Coronary artery (tissue), 2 donors: Measurements from ENCODE around the gene PELI2.

Experiments
- DNase-seq: peaks from one replicate; pipeline ENCODE4 v3.0.0-alpha.2; 2017; ENCODE audit warnings: low spot score
- H3K27ac ChIP-seq, 2 donors: fragments of 200-600 bp; sonication (generic); one replicate each; pipeline ENCODE4 v1.5.1; 2016 to 2019
- H3K4me3 ChIP-seq: fragments of 200-600 bp; sonication (generic); 2 replicates; pipeline ENCODE4 v1.5.1; 2016; ENCODE audit warnings: mild to moderate bottlenecking, moderate library complexity
- TF ChIP-seq, protein P1 (sequence below): fragments of 200-600 bp; sonication (generic); IDR thresholded peaks from one replicate; pipeline ENCODE4 v1.5.1; 2019; ENCODE audit warnings: antibody characterized with exemption

The PELI2 gene

DNA sequence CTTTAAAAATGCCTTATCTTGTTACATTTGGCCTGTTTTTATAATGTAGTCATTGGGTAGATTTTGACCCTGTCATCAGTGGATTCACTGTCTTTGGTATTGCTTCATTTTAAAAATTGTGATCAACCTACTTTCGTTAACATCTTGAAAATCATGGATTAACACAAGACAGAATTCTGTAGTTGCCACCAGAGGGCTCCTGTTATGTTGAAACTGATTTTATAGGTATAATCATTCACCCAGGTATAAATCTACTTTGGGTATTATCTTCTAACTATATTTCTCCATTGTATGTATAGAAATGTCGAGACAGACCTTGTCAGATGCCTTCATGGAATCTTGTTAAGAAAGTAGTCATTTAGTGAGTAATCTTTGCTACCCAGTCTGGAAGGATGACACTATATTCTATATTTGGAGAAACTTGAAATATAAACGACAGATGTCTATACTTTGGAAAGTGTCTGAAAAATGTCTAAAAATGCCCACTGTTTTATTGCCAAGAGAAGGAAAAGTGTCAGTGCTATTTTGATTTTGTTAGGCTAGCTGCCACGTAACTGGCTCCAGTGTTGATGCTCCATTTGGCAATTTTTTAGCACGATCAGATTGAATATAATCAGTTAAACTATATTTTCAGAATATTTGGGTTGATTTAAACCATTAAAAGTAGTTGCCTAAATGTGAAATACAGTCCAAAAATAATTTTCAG is 129.4 kb downstream of the PELI2 start:
- no peak for DNase-seq
- H3K4me3 ChIP-seq, result no peak overlapping the region
- TF ChIP-seq, protein P1, sequence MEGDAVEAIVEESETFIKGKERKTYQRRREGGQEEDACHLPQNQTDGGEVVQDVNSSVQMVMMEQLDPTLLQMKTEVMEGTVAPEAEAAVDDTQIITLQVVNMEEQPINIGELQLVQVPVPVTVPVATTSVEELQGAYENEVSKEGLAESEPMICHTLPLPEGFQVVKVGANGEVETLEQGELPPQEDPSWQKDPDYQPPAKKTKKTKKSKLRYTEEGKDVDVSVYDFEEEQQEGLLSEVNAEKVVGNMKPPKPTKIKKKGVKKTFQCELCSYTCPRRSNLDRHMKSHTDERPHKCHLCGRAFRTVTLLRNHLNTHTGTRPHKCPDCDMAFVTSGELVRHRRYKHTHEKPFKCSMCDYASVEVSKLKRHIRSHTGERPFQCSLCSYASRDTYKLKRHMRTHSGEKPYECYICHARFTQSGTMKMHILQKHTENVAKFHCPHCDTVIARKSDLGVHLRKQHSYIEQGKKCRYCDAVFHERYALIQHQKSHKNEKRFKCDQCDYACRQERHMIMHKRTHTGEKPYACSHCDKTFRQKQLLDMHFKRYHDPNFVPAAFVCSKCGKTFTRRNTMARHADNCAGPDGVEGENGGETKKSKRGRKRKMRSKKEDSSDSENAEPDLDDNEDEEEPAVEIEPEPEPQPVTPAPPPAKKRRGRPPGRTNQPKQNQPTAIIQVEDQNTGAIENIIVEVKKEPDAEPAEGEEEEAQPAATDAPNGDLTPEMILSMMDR, result no peak
- H3K27ac ChIP-seq, result no peak overlapping the region

DNA sequence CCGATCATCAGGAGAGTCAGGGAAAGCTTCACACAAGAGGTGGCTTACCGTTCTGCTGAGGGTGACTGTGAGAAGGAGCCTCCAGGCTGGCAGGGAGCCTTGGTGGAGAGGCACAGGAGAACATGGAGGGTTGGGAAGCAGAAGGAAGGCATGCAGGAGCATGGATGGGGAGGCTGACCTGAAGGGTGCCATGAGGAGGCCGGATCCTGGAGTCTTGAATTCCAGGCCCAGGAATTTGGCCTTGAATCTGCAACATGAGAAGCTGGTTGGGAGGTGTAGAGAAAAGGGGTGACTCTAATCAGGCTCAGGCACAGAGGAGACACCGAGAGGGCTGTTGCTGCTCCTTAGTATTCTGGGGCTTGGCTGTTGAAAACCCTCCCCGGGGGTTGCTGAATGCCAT is 130.2 kb downstream of the PELI2 start:
- DNase-seq, result no peak
- no peak overlapping the region for H3K4me3 ChIP-seq
- no peak overlapping the region for H3K27ac ChIP-seq
- TF ChIP-seq, protein P1, result no peak

DNA sequence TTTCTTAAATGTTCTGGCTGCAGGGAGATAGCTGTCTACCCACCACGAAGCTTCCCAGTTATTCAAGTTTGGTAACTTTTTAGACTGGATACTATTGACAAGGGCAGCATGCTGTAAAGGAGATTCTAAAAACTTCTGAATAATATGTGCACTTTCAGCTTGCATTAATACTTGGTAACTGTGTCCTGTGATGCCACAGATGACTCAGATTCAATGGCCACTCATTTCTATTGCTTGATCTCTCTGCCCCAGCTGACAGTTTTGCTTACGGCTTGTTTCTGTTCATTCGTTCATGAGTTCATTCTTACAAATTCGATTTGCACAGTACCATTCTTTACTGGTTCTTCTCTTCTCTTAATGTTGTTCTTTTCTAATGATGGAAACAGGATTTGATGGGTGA is 142.8 kb downstream of the PELI2 start:
- no peak for DNase-seq
- TF ChIP-seq, protein P1, result no peak

DNA sequence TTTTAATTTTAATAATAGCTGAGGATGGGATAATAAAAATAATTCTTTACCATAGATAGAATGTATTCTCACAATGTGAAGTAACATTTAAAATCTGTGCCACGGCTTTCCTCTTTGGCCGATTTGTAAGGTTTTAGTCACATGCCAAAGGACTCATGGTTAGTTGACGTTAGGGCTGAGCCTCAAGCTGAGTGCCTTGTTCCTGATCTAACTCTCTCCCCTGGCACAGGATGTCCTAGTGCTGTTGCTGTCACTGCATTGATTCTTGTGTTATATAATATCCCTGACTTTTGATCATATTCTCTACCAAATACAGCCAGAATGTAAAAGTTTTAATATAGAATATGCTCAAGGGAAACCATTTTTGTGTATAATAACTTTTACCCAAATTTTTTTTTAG is 144.3 kb downstream of the PELI2 start:
- TF ChIP-seq, protein P1, result no peak
- Histone ChIP-seq H3K27ac (no peak overlapping the region), H3K4me3 (no peak overlapping the region)
- DNase-seq, result no peak

More for the DNA sequence above, 142.8 kb downstream of the PELI2 start:
- H3K4me3 ChIP-seq, result no peak overlapping the region
- H3K27ac ChIP-seq, result no peak overlapping the region

DNA sequence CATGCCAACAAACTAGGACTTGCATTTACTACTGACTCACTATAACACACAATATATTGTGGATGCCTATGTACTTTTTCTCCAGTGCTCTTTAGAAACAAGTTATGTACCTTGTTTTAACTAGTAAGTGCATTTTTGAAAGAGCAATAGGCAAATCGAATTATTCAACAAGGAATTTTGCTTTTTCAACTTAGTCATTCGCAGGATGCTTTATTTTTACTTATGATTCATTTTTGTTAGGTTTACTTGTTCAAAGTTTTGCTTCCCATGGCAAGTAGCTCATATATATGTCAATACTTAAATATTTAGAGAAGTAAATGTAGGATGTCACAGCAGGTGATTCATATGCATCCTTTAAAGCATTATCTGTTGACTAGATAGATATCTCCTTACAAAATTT is 149.8 kb downstream of the PELI2 start:
- no peak overlapping the region for H3K4me3 ChIP-seq
- no peak overlapping the region for H3K27ac ChIP-seq
- TF ChIP-seq, protein P1, result no peak
- DNase-seq, result no peak

DNA sequence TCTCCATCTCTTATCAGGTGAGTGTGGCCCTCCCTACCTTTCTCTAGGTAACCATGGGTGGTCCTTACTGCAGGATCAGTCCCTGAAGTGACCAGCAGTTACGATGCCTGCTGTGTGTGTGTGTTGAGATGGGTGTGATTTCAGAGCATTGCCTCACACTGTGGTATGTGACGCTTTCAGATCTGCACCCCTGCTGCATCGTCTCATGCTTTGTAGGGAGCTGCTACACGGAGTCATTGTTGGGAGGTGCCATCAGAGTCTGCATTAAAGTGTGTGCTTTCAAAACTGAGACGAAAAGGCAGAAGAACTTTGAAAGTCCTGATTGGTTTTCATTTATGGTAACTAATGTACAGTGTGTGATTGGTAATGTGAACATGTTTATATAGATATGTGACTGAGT is 150.5 kb downstream of the PELI2 start:
- Histone ChIP-seq H3K4me3 (no peak overlapping the region), H3K27ac (no peak overlapping the region)
- DNase-seq, result no peak
- TF ChIP-seq, protein P1, result no peak

DNA sequence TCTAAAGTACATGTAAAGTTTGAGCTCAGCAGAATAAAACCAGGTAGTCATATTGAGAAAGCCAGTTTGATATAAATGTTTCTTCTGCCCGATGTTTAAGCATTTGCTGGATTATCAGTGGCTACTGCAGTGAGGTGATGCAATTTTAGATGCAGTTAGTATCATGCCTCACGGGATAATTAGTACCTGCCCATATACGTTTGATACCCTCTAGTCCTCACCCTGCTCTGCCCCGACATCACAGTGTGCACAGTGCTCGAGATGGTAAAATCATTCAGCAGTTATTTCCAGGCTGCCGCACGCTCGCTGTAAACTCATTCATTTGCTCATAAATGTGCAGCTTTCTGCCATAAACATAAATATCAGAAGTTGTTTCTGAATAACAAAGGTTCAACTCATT is 152.7 kb downstream of the PELI2 start:
- TF ChIP-seq, protein P1, result no peak
- DNase-seq, result no peak
- Histone ChIP-seq H3K4me3 (no peak overlapping the region), H3K27ac (no peak overlapping the region)
